GM18907 (cell line): ENCODE data around the gene RALGDS.

ENCODE experiments used
- ATAC-seq: cut with Tn5 transposase; IDR thresholded peaks from one replicate; pipeline ENCODE4 v1.9.1; 2021; ENCODE audit warnings: mild to moderate bottlenecking, moderate library complexity; ENCODE audit not compliant: unreplicated experiment

Gene RALGDS

DNA sequence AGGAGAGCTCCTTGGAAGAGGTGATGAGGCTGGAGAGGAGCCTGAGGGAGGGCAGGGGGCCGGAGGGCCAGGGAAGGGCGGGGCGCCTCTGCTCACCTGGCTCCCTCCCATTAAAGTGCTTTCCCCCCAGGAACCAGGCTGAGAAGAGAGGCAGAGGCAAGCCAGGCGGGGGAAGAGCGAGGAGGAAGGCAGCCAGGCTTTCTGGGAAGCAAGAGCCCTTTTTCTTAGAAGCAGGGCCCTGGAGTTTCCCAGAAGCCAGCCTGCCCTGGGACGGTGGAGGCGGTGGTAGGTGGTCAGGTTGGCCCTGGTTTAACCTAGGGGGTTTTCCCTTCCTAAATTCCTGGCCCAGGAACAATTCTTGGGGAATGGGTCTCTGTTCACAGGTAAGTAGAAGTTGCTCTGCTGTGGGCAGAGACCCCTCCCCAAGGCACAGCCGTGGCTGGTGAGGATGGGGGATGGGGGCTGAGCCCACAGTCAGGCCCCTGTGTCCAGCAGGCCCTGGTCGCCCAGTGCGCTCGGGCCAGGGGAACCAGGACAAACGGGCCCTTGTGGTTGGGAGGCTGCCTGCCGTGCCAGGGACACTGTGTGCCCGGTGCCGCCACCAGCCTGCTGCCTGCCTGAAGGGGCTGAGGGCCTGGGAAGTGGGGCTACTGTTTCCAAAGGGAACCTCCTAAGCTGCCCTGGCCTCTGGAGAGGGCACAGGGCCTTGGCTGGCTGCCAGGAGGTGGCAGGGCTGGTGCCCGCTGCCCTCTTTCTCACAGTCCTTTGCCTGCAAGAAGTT lies 16.6 kb upstream of the RALGDS start:
- ATAC-seq = no peak

DNA sequence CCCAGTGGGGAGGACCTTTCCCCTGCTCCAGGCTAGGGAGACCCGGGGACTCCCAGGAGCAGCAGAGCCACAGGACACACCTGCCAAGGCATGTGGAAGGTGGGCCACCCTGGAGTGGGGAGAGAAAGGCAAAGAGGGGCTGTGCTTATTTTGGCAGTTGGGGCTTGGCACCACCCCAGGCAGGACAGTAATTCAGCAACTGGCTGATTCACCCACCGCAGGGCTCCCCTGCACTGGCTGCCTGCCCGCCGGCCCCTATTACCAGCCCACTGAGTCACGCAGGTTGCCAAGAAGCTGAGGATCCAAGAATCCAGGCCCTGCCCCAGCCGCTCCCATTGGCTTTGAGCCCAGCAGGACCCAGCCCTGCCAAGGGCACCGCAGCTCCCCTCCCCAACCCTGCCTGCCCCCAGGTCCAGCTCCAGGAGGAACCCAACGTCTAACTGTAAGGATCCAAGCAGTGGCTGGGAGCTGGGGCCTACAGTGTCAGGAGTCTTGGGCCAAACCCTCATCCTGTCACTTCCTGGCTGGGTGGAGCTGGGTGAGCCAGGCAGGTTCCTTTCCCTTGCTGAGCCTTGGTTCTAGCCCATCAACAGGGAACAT lies 14.2 kb upstream of the RALGDS start:
- ATAC-seq = no peak

- ATAC-seq = no peak
Observed at GRCh38 chr9:133134388-133135145, 13.5 kb upstream of the RALGDS start.

DNA sequence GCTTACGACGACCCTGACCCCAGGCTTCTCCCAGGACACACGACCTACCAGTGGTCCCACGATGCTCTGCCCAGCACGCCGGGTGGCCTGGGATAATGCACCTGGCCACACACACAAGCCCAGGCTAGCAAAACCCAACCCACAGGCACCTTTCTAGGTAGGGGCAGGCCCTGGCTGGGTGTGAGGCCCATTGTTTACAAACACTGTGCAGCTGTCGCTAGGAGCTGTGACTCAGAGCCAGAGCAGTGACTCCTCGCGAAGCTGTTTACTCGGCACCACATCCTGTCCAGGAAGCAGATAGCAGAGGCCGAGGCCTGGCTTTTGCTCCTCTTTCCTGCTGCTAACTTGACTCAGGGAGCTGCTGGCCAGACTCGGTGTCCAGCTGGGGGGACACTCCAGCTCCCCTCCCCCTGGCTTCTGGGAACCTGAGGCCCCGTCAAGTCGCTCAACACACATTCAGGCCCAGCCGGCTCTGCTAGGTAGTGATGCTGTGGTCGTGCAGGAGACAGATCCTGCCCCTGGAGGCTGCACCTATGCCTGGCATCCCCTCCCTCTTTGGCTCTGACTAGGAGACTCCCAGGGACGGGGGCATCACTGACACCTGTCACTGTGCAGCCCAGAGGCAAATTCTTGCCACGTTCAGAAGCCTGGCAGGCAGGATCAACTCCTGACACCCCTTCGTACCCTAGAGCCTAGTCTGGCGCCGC lies 12.8 kb upstream of the RALGDS start:
- peak; percentile 83 for ATAC-seq

DNA sequence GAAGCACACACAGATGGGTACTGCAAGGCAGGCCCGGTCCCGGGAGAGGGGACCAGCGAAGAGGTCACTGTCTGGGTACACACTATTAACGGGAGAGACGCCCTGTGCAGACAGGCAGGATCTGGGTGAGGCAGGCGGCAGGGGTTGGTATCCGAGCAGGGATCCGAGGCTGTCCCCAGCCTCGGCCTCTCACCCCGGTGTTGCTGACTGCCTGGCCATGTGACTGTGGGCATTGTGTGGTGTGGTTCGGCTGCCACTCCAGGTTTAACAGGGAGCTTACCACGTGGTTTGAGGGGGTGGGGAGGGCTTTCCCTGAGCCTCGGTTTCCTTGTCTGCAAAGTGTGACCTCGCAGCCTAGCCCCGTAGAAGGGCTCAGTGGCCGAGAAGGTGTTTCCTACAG lies 11.1 kb upstream of the RALGDS start:
- no peak for ATAC-seq

GRCh38 chr9:133131506-133131905 lies 10.5 kb upstream of the RALGDS start:
- ATAC-seq = no peak

DNA sequence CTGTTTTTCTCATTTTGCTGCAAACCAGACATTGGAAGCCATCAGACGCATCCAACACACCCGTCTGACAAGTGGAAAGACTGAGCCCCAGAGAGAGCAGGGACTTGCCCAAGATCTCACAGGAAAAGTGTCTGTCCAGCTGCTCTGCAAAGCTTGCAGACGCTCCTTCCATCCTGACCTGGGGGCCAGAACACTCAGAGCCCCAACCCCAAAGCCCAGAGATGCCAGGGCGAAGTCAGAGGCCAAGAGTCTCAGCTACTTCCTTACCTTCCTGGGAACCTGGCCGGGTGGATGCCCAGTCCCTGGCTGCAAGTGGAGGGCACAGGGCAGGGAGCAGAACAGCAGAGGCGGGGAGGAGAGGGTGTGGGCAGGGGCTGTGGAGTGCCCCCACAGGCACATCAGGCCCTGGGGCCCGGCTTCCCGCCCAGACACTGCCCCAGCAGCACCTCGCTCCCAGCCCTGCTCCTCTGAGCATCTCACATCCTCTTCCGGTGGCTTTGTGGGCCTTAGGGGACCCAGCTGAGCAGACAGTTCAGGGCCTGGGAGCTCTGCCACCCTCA lies 9.7 kb upstream of the RALGDS start:
- ATAC-seq = peak; percentile 30

DNA sequence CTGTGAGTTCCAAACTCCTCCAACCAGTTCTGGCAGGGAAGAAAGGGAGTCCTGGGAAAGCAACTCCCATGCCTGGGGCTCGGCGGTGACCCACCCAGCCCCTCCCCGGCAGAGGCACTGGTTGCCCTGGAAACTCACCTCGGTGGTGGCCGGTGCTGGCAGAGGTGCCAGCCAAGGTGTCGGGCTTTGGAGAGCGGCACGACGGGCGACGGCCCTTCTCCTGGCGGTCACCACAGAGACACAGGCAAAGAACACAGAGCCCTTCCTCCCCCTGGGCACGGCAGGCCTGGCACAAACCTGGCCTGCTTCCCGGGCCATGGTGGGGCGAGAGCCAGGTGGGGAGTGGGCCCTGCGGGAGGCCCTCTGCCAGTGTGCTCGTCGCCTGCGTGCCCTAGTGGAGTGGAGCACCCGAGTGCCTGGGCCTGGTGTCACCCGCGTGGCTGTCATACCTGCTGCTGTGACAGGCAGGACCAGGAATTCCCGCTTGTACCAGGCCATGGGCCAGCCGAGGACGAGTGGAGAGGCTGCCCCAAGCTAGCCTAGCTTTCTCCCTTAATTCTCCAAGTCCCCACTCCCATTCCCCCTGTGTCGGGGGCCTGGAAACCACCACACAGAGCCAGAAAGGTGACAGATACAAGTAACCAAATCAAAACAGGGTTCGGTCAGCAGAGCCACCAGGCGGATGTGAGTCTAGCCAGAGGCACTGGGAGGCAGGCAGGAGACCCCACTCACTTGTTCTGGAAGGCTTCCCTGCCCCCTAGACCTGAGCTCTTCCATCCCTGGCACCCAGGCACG lies 8.2 kb upstream of the RALGDS start:
- no peak for ATAC-seq

DNA sequence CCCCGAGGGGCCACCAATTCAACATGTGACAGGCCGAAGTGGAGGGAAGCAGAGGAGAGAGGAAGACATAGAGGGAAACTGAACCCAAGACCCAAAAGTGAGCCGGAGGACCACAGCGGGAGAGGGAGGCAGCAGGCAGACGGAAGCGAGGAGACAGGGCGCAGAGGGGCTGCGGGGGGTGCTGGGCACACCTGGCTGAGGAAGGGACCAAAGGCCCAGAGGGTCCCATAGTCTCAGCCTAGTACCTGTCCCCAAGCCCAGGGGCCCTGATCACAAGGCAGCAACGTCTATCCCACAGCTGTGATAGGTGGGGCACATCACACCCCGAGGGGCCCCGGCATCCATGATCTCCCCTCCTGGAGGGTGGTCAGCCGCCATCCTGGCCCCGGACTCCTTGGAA lies 7.1 kb upstream of the RALGDS start:
- ATAC-seq = no peak

DNA sequence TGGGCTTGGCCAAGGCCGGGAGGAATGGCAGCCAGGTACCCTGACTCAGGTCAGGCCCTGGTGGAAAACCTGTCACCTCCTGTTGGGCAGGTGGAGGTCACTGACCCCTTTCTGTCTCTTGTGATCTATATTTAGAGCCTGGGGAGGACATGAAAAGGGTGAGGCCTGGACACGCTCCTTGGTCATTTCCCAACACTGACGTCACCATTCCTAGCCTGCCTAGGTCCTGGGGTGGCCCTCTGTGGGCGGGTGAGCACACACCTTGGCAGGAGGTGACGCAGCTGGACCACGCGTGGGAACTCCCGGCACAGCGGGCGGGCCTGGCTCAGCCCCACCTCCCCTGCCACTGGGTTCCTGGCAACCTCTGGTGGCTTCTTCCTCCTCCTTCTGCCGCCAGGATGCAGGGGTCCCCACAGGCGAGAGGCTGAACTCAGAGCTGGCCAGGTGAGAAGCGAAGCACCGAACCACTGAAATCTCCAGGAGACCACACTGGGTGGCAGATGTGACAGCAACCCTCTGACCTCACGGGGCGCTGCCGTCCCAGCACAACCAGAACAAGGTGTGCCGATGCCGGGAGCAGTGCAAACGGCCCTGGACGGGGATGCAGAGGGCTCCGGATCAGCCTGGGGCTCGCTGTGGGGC lies 6.4 kb upstream of the RALGDS start:
- ATAC-seq = no peak

DNA sequence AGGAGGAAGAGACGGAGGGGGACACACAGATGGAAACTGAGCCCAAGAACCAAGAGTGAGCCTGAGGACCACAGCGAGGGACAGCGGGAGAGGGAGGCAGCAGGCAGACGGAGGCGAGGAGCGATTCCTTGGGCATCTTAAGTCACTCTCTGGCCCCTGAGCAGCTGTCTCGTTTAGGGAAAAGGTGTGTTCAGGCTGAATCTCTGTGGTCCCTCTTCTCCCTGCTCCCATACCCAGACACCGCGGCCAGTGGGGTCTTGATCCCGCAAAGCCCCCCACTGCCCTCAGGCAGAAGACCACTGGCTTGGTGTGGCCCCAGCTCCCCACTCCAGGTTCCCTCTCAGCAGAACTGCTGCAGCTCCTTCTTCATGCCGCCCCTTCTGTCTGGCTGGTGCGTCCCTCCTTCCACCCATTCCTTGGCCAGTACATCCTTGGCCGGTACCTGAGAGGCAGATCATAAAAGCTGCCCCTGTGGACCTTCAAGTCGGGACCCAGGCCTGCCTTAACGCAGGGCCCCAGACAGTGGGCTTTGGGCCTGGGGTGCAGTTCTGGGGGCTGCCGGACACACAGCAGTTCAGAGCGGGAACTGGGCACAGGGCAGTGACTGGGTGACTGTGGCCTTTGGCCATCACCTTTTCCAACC lies 5.8 kb upstream of the RALGDS start:
- ATAC-seq = no peak

GRCh38 chr9:133125941-133126696 lies 5.1 kb upstream of the RALGDS start:
- ATAC-seq = no peak

GRCh38 chr9:133124907-133125275 lies 3.9 kb upstream of the RALGDS start:
- ATAC-seq = no peak

DNA sequence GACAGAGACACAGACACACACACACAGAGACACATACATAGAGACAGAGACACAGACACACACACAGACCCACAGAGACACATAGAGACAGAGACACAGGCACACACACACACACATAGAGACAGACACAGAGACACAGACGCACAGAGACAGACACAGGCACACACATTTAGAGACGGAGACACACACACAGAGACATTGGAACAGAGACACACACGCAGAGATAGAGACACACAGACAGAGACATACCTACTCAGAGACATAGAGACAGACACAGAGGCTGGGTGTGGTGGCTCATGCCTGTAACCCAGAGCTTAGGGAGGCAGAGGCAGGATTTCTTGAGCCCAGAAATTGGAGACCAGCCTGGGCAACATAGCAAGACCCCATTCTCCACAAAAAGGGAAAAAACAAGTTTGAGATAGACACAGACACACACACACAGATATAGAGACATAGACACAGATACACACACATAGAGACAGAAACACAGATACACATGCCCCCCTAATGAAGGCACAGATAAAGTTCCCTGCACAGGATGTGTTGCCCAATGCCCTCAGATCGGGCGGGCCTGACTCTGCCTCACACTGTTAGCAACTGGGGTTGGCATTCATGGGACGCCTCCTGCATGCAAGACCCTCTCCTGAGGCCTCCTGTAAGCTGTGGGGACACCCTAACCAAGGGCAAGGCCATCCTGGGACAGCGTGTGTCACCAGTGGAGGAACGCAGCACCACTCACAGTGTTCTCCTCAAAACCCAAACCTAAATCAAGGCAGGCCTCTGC lies 3.3 kb upstream of the RALGDS start:
- ATAC-seq = no peak

DNA sequence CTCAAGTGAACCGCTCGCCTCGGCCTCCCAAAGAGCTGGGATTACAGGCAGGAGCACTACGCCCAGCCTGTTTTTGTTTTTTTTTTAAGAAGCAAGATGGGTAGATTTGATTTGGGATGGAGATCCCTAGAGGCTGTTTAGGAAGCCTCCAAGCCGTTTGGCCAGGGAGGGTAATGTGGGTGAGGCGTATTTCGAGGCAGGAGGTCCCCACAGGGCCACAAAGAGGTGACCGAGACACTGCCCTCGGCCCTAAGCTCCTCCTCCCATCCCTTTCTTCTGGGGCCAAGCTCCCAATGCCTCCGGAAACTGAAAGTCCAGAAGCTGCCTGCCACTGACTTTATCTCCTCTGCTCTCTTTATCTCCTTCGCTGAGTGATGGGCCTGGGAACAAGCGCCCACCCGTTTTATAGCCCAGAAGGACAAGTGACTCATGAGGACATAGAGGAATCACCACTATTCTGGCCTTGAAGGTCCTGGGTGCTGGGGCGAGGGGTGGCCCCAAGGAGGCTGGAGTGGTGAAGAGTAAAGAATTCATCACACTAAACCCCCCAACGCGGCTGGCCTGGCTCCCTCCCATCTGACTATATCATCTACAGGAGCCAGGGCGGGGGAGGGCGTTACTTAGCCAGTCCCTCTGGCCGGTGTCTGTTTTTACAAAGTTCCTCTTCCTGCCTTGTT lies 2.0 kb upstream of the RALGDS start:
- ATAC-seq = no peak

GRCh38 chr9:133122605-133122934 lies 1.5 kb upstream of the RALGDS start:
- no peak for ATAC-seq

DNA sequence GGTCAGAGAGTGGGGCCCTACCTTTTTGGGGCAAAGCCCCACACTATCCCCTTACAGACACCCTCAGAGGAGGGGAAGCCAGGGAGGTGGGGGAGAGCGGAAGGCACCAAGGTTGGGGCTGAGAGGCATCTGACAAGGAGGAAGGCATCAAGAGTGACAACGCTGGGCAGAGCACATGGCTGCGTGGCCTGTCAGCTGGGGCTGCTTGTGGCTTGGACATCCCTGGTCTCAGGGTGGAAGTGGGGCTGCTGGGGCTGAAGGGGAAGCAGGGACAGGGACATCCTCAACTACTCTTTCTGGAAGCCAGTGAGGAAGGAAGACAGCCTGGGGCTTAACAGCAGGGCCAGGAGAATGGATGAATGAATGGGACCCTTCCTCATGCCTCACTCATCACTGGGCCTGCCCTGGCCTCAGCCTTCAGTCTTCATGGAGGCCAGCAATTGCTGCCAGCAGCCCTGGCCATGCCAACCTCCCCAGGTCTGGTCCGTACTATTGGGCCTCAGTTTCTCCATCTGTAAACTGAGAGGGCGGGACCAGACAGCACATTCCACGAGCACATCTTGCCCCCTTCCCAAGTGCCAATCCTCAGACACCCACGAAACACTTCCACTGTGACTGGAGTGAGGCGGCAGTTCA lies 993 bp upstream of the RALGDS start:
- ATAC-seq = peak; percentile 0
